ENCODE data around the gene CCL24.
A peak's percentile ranks its signal among the peaks of the same experiment; 100 is the strongest.
"Not testable (repeated sequence)": the region's sequence is repeated elsewhere in the genome, so short reads cannot be mapped to it uniquely, and the experiment has no call there.

The CCL24 gene

GRCh38 chr7:75779516-75779915 is 34.1 kb downstream of the CCL24 start:
- DNase-seq = not testable (repeated sequence)

- not testable (repeated sequence) for DNase-seq
Measured at GRCh38 chr7:75779035-75779434, 34.6 kb downstream of the CCL24 start.

- peak; percentile 17 for DNase-seq
Measured at GRCh38 chr7:75776295-75776971, 37.2 kb downstream of the CCL24 start.

GRCh38 chr7:75773958-75774357 is 39.6 kb downstream of the CCL24 start:
- not testable (repeated sequence) for DNase-seq

- DNase-seq = no peak
Measured at GRCh38 chr7:75772081-75773077, 41.2 kb downstream of the CCL24 start, which contains the start of gene CCL26. Gene CCL26, minus strand, starts transcription at chr7:75772211. Its CDS starts 35 bp downstream, at chr7:75772176.

GRCh38 chr7:75771224-75771623 is 42.4 kb downstream of the CCL24 start:
- no peak for DNase-seq

- DNase-seq = peak; percentile 50
Measured at GRCh38 chr7:75762350-75762917, 51.2 kb downstream of the CCL24 start.

- not testable (repeated sequence) for DNase-seq
Measured at GRCh38 chr7:75761801-75762200, 51.8 kb downstream of the CCL24 start.
